NCI-H2196 treated with DMSO at 0.1 percent for 48 hours (cell line): ENCODE data around the gene MAP3K5.
"Not testable (repeated sequence)": the region's sequence is repeated elsewhere in the genome, so short reads cannot be mapped to it uniquely, and the experiment has no call there.

Source experiments
- DNase-seq: peaks from one replicate; lab custom pipeline; 2025; ENCODE audit not compliant: unreplicated experiment; lab: John Stamatoyannopoulos, UW

MAP3K5 gene

DNA sequence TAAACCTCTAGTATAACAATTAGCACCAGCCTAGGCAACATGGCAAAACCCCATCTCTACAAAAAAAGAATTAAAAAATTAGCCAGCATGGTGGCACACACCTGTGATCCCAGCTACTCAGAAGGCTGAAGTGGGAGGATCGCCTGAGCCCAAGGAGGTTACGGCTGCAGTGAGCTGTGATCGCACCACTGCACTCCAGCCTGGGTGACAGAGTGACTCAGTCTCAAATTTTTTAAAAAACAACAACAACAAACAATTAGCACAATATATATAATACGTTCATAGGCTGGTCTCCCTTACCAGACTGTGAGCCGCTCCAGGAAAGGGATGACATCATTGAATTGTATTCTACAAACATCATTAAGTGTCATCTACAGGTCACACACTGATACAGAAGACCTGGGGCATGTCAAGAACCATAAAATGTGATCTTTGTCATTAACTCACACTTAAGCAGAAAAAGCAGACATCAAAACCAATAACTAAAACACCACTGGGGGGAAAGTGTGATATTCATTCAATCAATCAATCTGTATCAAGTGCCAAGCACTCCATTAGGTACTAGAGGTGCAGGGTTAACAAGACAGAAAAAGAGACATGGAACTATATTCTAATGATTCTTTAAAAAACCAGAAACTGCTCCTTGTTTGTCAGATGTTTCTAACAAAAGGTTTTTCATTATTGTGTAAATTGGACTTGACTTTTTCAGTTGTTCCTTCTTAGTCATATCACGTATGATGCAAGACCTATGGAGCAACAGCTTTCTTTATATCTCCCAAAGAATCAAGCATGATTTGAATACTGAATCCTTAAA, 17.8 kb downstream of the MAP3K5 start:
- no peak for DNase-seq

DNA sequence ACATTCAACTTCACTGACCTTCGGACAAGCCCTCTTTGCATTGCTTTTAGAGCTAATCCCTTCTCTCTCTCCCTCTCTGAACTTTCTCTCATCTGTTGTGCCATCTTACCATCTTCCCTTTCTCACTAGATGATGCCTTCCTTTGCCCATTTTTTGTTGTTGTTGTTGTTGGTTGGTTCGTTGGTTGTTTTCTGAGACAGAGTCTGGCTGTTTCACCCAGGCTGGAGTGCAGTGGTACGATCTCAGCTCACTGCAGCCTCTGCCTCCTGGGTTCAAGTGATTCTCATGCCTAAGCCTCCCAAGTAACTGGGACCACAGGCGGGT, 18.8 kb downstream of the MAP3K5 start:
- no peak for DNase-seq

DNA sequence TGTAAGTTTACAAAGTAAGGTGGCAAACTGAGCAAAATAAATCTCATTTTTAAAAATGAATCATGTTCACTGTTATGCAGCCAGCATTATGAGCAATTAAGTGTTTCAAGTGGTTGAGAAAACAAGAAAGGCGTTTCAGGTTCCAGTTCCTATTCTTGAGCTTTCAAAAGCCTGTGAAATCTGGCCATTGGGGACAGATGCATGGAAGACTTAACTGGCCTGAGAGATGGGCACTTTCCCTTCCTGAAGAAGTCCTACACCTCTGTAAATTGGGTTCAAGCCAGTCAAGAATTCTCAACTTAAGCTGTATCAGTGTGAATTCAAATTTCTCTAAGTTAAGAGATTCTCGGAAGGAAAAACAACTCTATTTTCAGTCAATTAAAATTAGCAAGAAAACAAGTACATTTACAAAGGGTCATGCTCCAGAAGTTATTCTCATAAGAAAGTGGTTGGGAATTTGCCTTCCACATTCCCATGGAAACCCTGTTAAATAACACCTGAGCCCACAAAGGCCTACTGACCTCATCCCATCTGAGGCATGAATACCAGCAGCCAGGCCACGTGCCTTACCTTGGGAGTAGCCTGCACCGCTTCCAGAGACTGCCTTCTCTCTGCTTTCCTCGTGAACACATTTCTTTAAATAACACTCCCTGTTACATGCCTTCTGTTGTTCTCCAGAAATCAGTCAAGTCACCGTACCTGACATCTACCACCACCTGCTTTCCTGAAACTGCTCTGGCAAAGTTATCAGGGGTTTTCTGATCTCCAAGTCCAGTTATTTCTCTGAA, 19.4 kb downstream of the MAP3K5 start:
- DNase-seq: peak; percentile 35

DNA sequence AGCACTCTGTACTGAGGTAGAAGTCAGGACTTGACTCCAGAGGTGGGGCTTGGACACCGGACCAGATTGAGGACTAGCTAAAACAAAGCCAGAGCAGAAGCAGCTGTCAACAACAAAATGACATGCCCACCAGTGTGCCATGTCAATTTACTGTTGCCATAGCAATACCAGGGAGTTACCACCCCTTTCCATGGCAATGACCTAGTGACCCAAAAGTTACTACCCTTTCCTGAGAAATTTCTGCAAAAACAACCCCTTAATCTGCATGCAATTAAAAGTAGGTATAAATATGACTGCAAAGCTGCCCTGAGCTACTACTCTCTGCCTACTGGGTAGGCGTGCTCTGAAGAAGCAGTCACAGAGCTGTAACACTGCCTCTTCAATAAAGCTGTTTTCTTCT, 21.0 kb downstream of the MAP3K5 start:
- no peak for DNase-seq

DNA sequence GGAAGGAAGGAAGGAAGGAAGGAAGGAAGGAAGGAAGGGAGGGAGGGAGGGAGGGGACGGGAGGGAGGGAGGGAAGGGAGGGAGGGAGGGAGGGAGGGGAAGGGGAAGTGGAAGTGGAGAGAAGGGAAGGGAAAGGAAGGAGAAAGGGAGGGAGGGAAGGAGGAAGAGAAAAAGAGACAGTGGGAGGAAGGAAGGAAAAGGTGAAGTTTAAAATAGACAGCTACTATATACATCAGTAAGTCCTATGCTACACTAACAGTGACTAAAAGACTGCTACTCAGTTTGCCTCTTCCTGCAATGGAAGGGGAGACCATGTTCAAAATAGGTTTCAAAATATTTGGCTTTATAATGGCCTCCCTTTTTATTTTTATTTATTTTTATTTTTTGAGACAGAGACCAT, 22.5 kb downstream of the MAP3K5 start:
- DNase-seq: no peak

DNA sequence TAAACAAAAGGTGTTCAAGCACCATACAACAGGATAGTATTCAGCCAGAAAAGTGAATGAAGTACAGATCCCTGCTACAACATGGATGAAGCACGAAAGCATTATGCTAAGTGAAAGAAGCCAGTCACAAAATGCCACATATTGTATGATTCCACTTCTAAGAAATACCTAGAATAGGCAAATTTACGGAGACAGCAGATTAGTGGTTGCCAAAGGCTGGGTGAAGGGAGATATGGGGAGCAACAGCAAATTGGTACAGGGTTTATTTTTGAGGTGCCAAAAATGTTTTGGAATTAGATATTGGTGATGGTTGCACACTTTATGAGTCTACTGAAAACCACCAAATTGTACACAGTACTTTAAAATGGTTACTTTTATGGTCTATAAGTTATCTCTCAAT, 23.2 kb downstream of the MAP3K5 start:
- DNase-seq: no peak

DNA sequence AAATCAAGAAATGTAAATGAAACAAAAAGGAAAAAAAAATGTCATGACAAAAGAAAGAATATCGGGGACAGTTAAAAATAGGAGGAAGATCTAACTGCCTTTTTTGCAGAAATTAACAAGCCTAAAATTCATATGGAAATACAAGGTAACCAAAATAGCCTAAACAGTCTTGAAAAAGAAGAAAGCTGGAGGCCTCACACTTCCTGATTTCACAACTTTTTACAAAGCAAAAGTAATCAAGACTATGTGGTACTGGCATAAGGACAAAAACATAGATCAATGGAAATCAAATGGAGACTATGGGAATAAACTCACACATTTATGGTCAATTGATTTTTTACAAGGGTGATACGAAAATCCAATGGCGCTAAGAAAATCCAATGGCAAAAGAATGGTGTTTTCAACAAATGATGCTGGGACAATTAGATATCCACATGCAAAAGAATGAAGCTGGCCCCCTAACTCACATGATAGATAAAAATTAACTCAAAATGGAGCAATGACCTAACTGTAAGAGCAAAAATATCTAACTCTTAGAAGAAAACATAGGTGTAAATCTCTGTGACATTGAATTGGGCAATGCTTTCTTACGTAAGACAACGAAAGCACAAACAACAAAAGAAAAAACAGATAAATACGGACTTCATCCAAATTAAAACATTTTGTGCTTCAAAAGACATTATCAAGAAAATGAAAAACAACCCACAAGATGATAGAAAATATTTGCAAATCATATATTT, 24.5 kb downstream of the MAP3K5 start:
- DNase-seq: no peak

DNA sequence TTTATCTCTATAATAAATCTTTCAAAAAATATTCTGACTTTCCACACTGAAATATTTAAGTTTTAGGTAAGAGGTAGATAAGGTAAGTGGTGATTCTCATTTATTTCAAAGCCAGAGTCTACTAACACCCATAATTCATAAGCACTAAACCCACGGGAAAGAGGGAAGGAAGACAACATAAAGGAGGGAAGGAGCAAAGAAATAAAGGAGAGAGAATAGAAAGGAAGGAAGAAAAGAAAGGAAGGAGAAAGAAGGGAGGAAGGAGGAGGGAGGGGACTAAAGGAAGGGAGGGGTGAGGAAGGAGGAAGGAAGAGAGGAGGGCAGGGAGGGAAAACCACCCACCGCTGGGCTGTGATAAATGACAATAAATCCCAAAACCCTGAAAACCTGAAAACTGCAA, 25.2 kb downstream of the MAP3K5 start:
- no peak for DNase-seq

DNA sequence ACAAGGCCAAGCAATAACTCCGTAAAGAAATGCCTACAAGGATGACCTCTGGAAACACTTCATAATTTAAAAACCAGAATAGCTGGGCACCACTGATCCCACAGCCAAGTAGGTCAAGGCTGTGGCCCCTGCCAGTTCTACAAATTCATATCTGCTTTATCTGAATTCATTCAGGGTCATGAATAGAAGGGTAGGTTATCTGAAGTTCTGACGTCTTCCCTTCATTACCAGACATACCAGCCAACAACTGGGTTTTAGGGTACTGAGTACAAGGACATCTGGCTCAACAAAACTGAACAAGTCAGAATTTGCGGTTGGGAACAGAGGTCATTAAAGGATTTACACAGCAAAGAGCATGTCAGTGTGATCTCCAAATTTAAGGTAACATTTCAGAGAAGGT, 26.0 kb downstream of the MAP3K5 start:
- DNase-seq: no peak

DNA sequence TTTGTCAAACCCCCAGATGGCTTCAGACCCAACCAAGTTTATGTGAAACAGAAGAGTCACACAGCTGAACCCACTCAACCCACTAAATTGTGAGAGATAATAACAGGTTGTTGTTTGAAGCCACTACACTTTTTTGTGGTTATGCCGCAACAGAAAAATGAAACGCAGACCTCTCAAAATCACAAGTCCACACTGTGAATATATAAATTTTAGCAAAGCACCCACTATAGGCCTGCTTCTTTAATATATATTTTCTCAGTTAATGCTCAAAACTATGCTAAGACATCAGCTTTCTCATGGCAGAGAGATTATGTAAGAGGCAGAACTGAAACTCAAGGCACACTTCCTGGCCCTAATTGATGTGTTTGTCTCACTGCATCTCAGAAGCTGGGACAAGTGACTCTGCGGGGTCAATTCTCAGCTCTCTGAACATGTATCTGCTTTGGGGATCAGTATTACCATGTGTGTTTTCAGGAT, 27.7 kb downstream of the MAP3K5 start:
- DNase-seq: no peak

DNA sequence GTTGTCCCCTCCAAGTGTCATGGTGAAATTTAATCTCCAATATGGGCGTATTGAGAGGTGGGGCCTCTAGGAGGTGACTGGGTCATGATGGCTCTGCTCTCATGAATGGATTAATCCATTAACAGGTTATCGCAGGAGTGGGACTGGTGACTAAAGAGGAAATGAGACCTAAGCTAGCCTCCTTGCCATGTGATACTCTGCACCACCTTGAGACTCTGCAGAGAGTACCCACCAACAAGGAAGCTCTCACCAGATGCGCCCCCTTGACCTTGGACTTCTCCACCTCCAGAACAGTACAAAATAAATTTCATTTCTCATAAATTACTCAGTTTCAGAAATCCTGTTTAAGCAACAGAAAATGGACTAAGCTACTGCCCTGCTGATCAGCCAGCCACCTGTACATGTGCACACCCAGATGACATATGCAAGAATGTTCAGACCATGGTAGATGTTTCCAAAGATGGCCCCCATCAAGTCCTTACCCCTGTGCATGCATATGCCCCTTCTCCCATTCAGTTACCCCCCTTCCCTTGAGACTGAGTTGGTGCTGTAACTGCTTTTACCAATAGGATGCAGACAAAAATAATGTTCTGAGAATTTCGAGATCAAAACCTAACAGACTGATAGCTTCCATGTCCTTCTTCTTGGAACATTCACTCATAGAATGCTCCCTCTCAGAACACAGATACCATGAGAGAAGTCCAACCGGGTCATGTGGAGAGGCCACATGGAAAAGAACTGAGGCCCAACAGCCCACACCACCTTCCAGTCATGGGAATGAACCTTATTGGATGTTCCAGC, 28.4 kb downstream of the MAP3K5 start:
- no peak for DNase-seq

DNA sequence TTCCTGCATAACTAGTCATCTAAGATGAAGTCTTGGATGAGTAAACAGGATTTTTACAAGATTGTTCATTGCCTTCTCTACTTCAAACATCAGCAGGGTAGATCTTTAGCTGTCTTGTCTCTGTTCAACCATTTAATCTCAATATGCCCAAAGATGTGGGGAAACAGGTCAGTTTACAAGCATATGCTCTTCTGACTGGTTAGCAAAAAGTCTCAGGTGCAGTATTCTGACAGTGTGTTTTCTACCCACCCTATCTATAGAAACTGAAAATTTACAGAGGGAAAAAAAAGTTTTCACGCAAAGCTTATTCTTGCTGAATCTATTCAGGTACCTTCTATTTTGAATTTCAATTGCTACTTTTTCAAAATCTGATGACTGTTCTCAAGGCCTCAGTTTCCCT, 29.0 kb downstream of the MAP3K5 start:
- DNase-seq: no peak

DNA sequence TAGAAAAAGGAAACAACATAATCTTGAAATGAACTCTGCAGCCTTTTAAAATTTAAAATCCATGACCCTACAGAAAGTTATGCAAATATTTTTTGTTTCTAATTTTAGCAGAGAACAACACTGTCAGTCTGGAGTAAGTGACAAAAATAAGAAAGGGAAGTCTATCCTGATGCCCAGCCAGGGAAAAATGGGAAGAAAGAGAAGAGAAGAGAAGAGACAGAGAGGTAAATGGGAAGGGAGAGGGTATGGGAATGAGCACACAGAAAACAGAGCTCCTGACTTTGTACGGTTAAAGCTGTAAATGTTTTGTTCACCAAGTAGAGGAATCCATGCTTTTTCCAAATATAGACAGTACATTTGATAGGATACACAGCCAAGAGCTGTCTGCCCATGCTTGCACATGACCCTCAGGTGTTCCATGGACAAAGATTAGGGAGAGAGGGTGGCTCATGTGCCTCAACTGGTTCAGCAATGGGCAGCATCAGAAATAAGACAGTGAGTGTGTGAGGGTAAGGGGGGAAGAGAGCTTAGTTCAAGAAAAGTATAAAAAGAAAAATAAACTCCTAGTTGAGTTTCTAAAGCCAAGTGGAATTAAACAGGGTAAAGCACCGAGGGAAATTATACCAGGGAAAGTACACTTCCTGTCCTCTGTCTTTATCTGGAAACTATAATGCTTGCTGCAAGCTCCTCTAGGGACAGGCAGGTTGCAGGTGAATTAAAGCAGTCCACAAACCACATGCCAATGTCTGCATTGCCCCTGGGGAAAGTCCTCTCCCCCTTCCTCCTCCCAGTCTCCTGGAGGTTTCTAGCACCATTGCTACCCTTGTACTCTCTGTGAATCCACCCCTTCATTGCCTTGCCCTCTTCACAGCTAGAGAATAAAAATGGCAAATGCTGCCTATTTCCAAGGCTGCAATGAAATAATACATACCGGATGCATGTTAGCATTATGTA, 30.0 kb downstream of the MAP3K5 start:
- DNase-seq: no peak

DNA sequence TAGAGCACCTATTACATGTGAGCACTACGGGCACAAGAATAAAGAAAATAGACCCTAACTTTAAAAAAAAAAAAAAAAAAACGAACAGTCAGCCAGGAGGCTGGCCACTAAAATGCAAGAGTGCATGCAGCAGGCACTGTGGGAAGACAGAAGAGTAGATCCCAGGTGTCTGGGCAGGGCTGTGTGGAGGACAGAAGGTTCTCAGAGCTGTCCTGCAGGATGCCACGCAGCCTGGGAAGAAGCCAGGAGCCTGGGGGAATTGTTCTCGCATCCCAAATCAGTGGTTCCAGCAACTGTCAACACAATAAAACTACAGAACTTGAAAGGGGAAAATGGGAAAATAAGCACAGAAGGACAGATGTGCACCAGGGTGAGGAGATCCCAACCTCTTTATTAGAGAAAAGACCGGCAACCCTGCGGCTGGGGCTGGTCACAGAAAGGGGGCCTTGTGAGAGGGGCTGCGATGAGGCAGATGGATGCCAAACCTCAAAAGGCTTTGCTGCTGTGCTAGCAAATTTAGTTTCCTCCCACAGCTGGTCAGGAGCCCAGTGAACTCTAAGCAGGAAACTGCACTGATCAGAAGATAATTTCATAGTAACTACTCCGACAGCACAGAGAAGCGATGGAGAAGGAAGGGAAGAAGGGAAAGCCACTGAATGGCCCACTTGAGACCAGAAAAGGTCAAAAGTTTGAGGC, 30.9 kb downstream of the MAP3K5 start:
- DNase-seq: no peak

DNA sequence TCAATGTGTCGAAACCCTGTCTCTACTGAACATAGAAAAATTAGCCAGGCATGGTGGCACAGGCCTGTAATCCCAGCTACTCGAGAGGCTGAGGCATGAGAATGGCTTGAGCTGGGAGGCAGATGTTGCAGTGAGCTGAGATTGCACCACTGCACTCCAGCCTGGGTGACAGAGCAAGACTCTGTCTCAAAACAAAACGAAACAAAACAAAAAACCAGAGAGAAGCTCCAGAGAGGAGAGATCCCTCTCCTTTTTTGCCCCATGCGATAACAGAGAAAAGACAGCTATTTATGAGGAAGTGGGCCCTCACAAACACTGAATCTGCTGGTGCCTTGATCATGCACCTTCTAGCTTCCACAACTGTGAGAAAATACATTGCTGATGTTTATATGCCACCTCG, 31.5 kb downstream of the MAP3K5 start:
- DNase-seq: not testable (repeated sequence)

DNA sequence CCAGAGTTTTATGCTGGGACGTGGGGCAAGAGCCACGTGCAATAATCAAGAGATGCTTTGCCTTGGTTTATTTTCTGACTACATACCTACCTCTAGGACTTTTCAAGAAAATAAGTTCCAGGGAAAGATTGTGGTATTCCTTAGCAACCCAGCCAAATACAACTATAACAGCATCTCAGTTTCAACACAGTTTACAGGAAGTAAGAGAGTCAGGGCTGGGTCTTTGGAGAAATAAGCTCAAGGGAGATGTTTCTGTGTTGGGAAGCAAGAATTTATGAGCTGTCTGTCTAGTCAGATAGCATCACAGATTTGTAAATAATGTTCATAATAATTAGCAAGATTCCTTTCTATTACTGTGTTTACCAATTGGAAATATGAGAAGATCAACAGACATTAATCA, 35.1 kb downstream of the MAP3K5 start:
- no peak for DNase-seq

DNA sequence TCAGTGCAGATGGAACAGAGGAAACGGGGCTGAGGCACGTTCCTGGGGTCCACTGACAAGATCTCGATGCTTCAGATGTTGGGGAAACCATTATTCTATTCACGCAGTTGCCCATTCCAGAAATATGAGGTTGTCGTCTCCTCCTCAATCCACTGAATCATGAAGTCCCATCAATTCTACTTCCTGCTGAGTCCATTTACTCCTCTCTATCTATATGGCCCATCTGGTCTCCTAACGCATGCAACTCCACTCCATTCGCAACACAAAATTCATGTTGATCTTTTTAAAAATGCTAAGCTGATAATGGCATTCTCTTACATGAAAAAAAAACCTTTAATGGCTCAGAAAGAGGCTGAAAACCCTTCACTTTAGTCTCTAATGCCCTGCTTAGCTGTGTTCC, 37.5 kb downstream of the MAP3K5 start:
- no peak for DNase-seq

DNA sequence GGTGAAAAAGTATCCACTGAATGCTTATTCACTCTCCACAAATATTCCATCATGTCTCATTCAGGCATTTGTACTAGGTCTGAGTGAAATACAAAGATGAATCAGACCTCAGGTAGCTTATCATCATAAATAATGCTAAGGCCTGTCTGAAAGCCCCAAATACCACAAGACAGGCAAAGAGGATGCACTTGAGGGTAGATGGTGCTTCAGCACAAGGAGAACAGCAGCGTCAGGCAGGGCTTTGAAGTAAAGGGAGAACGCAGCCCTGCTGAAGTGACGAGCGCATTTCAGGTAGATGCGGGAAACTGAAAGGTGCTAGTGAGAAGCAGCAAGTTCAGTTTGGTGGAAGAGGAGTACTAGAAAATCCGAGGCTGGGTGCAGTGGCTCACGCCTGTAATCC, 38.7 kb downstream of the MAP3K5 start:
- DNase-seq: no peak

DNA sequence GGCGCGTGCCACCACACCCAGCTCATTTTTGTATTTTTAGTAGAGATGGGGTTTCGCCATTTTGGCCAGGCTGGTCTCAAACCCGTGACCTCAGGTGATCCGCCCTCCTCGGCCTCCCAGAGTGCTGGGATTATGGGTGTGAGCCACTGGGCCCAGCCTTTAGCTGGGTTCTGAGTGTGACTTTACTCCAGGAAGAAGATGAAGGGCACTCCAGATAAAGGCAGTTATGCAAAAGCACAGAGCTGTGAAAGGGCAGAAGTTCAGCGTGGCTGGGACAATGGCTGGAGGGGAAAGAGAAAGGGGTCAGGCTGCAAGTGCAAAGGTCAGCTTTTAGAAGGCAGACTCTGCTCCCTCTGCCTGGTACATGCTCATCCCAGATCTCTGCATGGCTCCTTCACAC, 39.7 kb downstream of the MAP3K5 start:
- DNase-seq: no peak
